Peyer's patch (tissue), 4 donors: ENCODE data around the gene GDPD2. TPM values are rescaled to one million over a fixed set of nuclear protein-coding genes. Genes with fewer than 3 reads are reported as not detected.
A peak's percentile ranks its signal among the peaks of the same experiment; 100 is the strongest.

ENCODE experiments used
- DNase-seq, 3 donors: peaks; one replicate each; pipeline ENCODE4 v3.0.0-alpha.2; 2017 to 2019
- H3K27ac ChIP-seq, 4 donors: fragments of 200-600 bp; sonication (generic); one replicate each; pipeline ENCODE4 v1.5.1; 2016 to 2019
- H3K27me3 ChIP-seq, 2 donors: fragments of 200-600 bp; sonication (generic); one replicate each; pipeline ENCODE4 v1.5.1; 2019
- H3K36me3 ChIP-seq, 3 donors: fragments of 200-600 bp; sonication (generic); one replicate each; pipeline ENCODE4 v1.5.1; 2016 to 2019
- H3K4me1 ChIP-seq, 4 donors: fragments of 200-600 bp; sonication (generic); one replicate each; pipeline ENCODE4 v1.5.1; 2016 to 2019
- H3K4me3 ChIP-seq, 4 donors: fragments of 200-600 bp; sonication (generic); 1 replicate in 3 of 4; 2 replicates in 1 of 4; pipeline ENCODE4 v1.5.1; 2016 to 2019; ENCODE audit warnings: mild to moderate bottlenecking in 1 of 4
- H3K9me3 ChIP-seq, 4 donors: fragments of 200-600 bp; sonication (generic); one replicate each; pipeline ENCODE4 v1.5.1; 2016 to 2019; ENCODE audit warnings: mild to moderate bottlenecking in 1 of 4
- POLR2A ChIP-seq, 2 donors: fragments of 450-650 bp; IDR thresholded peaks; one replicate each; pipeline ENCODE4 v1.5.1; 2017; ENCODE audit warnings: antibody characterized with exemption in 2 of 2, mild to moderate bottlenecking in 2 of 2, moderate library complexity in 2 of 2
- total RNA-seq, 4 donors: library from RNA; depleted of rRNA; stranded (reverse); fragments of >200 nt; gene quantifications; one replicate each; pipeline ENCODE4 v1.1.0, GENCODE V29; 2016
- TF ChIP-seq, protein P1 (sequence below), 6 experiments: fragments of 450-650 bp in 4 of 6; fragments of 200-600 bp in 2 of 6; sonication (generic) in 1 of 6; IDR thresholded peaks; one replicate each; pipeline ENCODE4 v1.5.1; 2017 to 2019; ENCODE audit warnings: antibody characterized with exemption in 6 of 6, mild to moderate bottlenecking in 3 of 6, moderate library complexity in 1 of 6

Gene GDPD2
- total RNA-seq, 4 donors from 2014 or later = 37.0 to 84.4 (median 78.8) TPM; not detected in 1

DNA sequence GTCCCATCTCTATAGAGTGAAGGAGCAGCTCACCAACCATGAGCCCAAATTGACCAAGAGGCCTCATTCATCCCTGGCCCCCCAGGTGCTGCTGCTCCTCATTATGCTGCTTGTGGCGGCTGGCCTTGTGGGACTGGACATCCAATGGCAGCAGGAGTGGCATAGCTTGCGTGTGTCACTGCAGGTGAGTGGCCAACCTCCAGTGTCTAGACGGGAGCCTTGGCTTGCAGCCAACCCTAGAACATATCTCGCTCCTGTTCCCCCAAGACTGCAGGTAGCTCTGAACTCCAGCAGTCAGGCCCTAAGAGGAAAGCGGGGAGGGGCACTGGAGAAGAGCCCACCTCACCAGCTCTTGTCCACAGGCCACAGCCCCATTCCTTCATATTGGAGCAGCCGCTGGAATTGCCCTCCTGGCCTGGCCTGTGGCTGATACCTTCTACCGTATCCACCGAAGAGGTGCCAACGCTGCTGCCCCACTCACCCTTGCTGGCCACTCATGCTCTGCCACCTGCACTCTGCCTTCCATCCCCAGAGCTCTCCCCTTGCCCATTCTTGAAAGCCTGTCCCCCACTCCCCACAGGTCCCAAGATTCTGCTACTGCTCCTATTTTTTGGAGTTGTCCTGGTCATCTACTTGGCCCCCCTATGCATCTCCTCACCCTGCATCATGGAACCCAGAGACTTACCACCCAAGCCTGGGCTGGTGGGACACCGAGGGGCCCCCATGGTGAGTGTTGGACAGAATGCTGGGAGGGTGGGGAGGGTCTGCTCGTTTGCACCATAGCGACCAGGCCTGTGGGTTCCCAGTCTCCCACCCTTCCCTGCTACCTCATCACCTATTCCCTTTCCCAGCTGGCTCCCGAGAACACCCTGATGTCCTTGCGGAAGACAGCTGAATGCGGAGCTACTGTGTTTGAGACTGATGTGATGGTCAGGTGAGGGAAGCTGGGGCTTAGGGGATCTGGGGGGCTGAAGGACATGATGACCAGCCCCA is 3.5 kb downstream of the GDPD2 start:
- Histone ChIP-seq H3K9me3 (no peaks in the 10 kb centered on the region), H3K27ac (peak overlapping the region in 1 of 4 donors; percentile 6), H3K4me3 (no peak overlapping the region), H3K27me3 (no peaks in the 10 kb centered on the region), H3K36me3 (no peaks in the 10 kb centered on the region), H3K4me1 (no peaks in the 10 kb centered on the region)
- no peak for DNase-seq
- TF ChIP-seq POLR2A (IDR thresholded peaks at IDR 0.05) = no peak
- TF ChIP-seq, protein P1, sequence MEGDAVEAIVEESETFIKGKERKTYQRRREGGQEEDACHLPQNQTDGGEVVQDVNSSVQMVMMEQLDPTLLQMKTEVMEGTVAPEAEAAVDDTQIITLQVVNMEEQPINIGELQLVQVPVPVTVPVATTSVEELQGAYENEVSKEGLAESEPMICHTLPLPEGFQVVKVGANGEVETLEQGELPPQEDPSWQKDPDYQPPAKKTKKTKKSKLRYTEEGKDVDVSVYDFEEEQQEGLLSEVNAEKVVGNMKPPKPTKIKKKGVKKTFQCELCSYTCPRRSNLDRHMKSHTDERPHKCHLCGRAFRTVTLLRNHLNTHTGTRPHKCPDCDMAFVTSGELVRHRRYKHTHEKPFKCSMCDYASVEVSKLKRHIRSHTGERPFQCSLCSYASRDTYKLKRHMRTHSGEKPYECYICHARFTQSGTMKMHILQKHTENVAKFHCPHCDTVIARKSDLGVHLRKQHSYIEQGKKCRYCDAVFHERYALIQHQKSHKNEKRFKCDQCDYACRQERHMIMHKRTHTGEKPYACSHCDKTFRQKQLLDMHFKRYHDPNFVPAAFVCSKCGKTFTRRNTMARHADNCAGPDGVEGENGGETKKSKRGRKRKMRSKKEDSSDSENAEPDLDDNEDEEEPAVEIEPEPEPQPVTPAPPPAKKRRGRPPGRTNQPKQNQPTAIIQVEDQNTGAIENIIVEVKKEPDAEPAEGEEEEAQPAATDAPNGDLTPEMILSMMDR (IDR thresholded peaks at IDR 0.05) = no peak

GRCh38 chrX:70427365-70427764 is 4.3 kb downstream of the GDPD2 start:
- Histone ChIP-seq H3K4me1 (no peaks in the 10 kb centered on the region), H3K4me3 (no peak overlapping the region), H3K27me3 (no peaks in the 10 kb centered on the region), H3K9me3 (no peaks in the 10 kb centered on the region), H3K27ac (peak overlapping the region in 1 of 4 donors; percentile 6), H3K36me3 (no peaks in the 10 kb centered on the region)
- DNase-seq = no peak
- TF ChIP-seq, protein P1 (IDR thresholded peaks at IDR 0.05) = no peak

- Histone ChIP-seq H3K36me3 (no peaks in the 10 kb centered on the region), H3K9me3 (no peaks in the 10 kb centered on the region), H3K27ac (no peak overlapping the region), H3K4me3 (no peak overlapping the region), H3K27me3 (no peaks in the 10 kb centered on the region), H3K4me1 (no peaks in the 10 kb centered on the region)
- no peak for TF ChIP-seq POLR2A (IDR thresholded peaks at IDR 0.05)
- TF ChIP-seq, protein P1 (IDR thresholded peaks at IDR 0.05) = no peak
- no peak for DNase-seq
These were observed 6.6 kb downstream of the GDPD2 start for GRCh38 chrX:70429759-70430158.

GRCh38 chrX:70432936-70433847 is 10.1 kb downstream of the GDPD2 start:
- Histone ChIP-seq H3K27ac (peak overlapping the region in 3 of 4 donors; percentile 65 to 85 (median 81)), H3K4me3 (peak overlapping the region; percentile 44 to 66 (median 58))

GRCh38 chrX:70433848-70434351 is 10.8 kb downstream of the GDPD2 start:
- H3K27ac ChIP-seq = peak overlapping the region; percentile 65 to 85 (median 78)
- DNase-seq = peak; percentile 71 to 89 (median 84)
- no peaks in the 10 kb centered on the region for H3K4me1 ChIP-seq
- no peaks in the 10 kb centered on the region for H3K9me3 ChIP-seq
- no peaks in the 10 kb centered on the region for H3K36me3 ChIP-seq
- H3K4me3 ChIP-seq = peak overlapping the region; percentile 44 to 66 (median 58)
- no peaks in the 10 kb centered on the region for H3K27me3 ChIP-seq
- peak in 1 of 2 donors; percentile 13 for TF ChIP-seq POLR2A (IDR thresholded peaks at IDR 0.05)
- TF ChIP-seq, protein P1 (IDR thresholded peaks at IDR 0.05) = peak; percentile 35 to 83 (median 74)

More at GRCh38 chrX:70432936-70433847, 10.1 kb downstream of the GDPD2 start:
- TF ChIP-seq, protein P1 (IDR thresholded peaks at IDR 0.05) = no peak
- H3K4me1 ChIP-seq = no peaks in the 10 kb centered on the region
- DNase-seq = no peak
- H3K9me3 ChIP-seq = no peaks in the 10 kb centered on the region
- H3K27me3 ChIP-seq = no peaks in the 10 kb centered on the region
- H3K36me3 ChIP-seq = no peaks in the 10 kb centered on the region
